Epithelial cell of prostate (primary cell): ENCODE data around the gene ASMT.

Source experiments
- DNase-seq: peaks from one replicate; pipeline ENCODE4 v3.0.0-alpha.2; 2011; ENCODE audit warnings: low read depth, low spot score
- H3K27ac ChIP-seq: fragments of 450-650 bp; 2 replicates; pipeline ENCODE4 v1.5.1; 2017; ENCODE audit warnings: mild to moderate bottlenecking

Gene ASMT

GRCh38 chrX:1596676-1597344 lies 18.0 kb upstream of the ASMT start:
- no peak overlapping the region for H3K27ac ChIP-seq
- no peak for DNase-seq

GRCh38 chrX:1597345-1598020 lies 17.4 kb upstream of the ASMT start:
- no peak for DNase-seq
- H3K27ac ChIP-seq = no peak overlapping the region

GRCh38 chrX:1598021-1598875 lies 16.6 kb upstream of the ASMT start:
- H3K27ac ChIP-seq = no peak overlapping the region
- no peak for DNase-seq

GRCh38 chrX:1598876-1599790 lies 15.7 kb upstream of the ASMT start:
- H3K27ac ChIP-seq = no peak overlapping the region
- DNase-seq = no peak

GRCh38 chrX:1599791-1600405 lies 15.0 kb upstream of the ASMT start:
- no peak for DNase-seq

GRCh38 chrX:1600406-1601050 lies 14.3 kb upstream of the ASMT start:
- H3K27ac ChIP-seq = no peak overlapping the region

More at GRCh38 chrX:1599791-1600405, 15.0 kb upstream of the ASMT start:
- H3K27ac ChIP-seq = no peak overlapping the region

GRCh38 chrX:1601051-1601767 lies 13.7 kb upstream of the ASMT start:
- H3K27ac ChIP-seq = no peak overlapping the region
- DNase-seq = no peak

More at GRCh38 chrX:1600406-1601050, 14.3 kb upstream of the ASMT start:
- DNase-seq = no peak

- DNase-seq = no peak
- no peak overlapping the region for H3K27ac ChIP-seq
Observed at GRCh38 chrX:1601768-1602085, 13.1 kb upstream of the ASMT start.

GRCh38 chrX:1602299-1602698 lies 12.6 kb upstream of the ASMT start:
- DNase-seq = no peak
- H3K27ac ChIP-seq = no peak overlapping the region

- no peak overlapping the region for H3K27ac ChIP-seq
- no peak for DNase-seq
Observed at GRCh38 chrX:1606496-1606895, 8.4 kb upstream of the ASMT start.

- no peak for DNase-seq
Observed at GRCh38 chrX:1609311-1609710, 5.5 kb upstream of the ASMT start.

GRCh38 chrX:1609762-1610161 lies 5.1 kb upstream of the ASMT start:
- H3K27ac ChIP-seq = no peak overlapping the region
- no peak for DNase-seq

More at GRCh38 chrX:1609311-1609710, 5.5 kb upstream of the ASMT start:
- no peak overlapping the region for H3K27ac ChIP-seq

GRCh38 chrX:1610166-1610565 lies 4.7 kb upstream of the ASMT start:
- no peak for DNase-seq
- H3K27ac ChIP-seq = no peak overlapping the region

GRCh38 chrX:1610736-1611135 lies 4.1 kb upstream of the ASMT start:
- no peak for DNase-seq
- H3K27ac ChIP-seq = no peak overlapping the region

GRCh38 chrX:1612641-1613286 lies 2.1 kb upstream of the ASMT start:
- no peak for DNase-seq
- no peak overlapping the region for H3K27ac ChIP-seq

GRCh38 chrX:1618689-1619088 lies 3.8 kb downstream of the ASMT start:
- no peak for DNase-seq
- H3K27ac ChIP-seq = no peak overlapping the region

GRCh38 chrX:1623691-1624090 lies 8.8 kb downstream of the ASMT start:
- H3K27ac ChIP-seq = no peak overlapping the region
- no peak for DNase-seq
